A549 (cell line): Measurements from ENCODE around the gene TBRG4. TPM values are rescaled to one million over a fixed set of nuclear protein-coding genes. Genes with fewer than 3 reads are reported as not detected.

Experiments used
- ATAC-seq, 2 experiments: fragments of 200-7000 bp in 1 of 2; fragments of >200 bp in 1 of 2; cut with Nextera tagmentation in 1 of 2; cut with Tn5 transposase in 1 of 2; 3 replicates each; pipeline versions ENCODE4 v1.8.0 to v1.9.1; 2018 to 2020; ENCODE audit warnings: mild to moderate bottlenecking in 1 of 2, moderate library complexity in 1 of 2
- CTCF ChIA-PET: fragments of 300-600 bp; sonication (Branson Sonifier 250); formaldehyde crosslinking; extraction: SDS; loops from one replicate; lab custom pipeline; 2021; ENCODE audit warnings: antibody characterized with exemption, inconsistent platforms; lab: Yijun Ruan, JAX
- POLR2A ChIA-PET: fragments of 350-600 bp; formaldehyde crosslinking; extraction: SDS; loops from one replicate; lab custom pipeline; 2021; ENCODE audit warnings: antibody characterized with exemption, inconsistent platforms; lab: Yijun Ruan, JAX
- DNase-seq, 2 experiments: peaks; one replicate each; pipeline versions ENCODE4 v3.0.0 to v3.0.0-alpha.2; 2011 to 2016; ENCODE audit warnings: low read depth in 1 of 2, low spot score in 1 of 2
- FAIRE-seq: peaks from 2 replicates; lab custom pipeline; 2011; peaks lifted over from hg19 to GRCh38; lab: Jason Lieb, UNC
- H3K27ac ChIP-seq, 2 experiments: fragments of >200 bp; sonication (Bioruptor Twin); formaldehyde crosslinking; 3 replicates each; pipeline ENCODE4 v1.5.1; 2016 to 2017
- H3K4me1 ChIP-seq: fragments of >200 bp; sonication (Bioruptor Twin); formaldehyde crosslinking; 3 replicates; pipeline ENCODE4 v1.6.1; 2016
- H3K4me2 ChIP-seq: fragments of >200 bp; sonication (Bioruptor Twin); formaldehyde crosslinking; 3 replicates; pipeline ENCODE4 v1.6.1; 2016
- H3K4me3 ChIP-seq: fragments of >200 bp; sonication (Bioruptor Twin); formaldehyde crosslinking; 3 replicates; pipeline ENCODE4 v1.5.1; 2016
- H3K9me3 ChIP-seq: fragments of >200 bp; sonication (Bioruptor Twin); formaldehyde crosslinking; 3 replicates; pipeline ENCODE4 v1.6.1; 2016
- BHLHE40 ChIP-seq: IDR thresholded peaks from 2 replicates; pipeline ENCODE4 v1.6.1; 2012; ENCODE audit warnings: low read depth, low read length, inconsistent platforms
- CBX2 ChIP-seq: fragments of 200-600 bp; sonication (generic); IDR thresholded peaks from 2 replicates; pipeline ENCODE4 v1.6.1; 2016; ENCODE audit warnings: low read depth, mild to moderate bottlenecking, borderline replicate concordance
- CBX8 ChIP-seq: fragments of 200-600 bp; sonication (generic); IDR thresholded peaks from 2 replicates; pipeline ENCODE4 v1.6.1; 2016
- EHMT2 ChIP-seq: fragments of 200-600 bp; sonication (generic); IDR thresholded peaks from 2 replicates; pipeline ENCODE4 v1.6.1; 2016; ENCODE audit warnings: antibody characterized with exemption, low read depth, mild to moderate bottlenecking, moderate library complexity
- FOXS1 ChIP-seq: fragments of 250-450 bp; sonication (Bioruptor Pico); IDR thresholded peaks from 2 replicates; pipeline ENCODE4 v1.5.0; 2020; ENCODE audit warnings: mild to moderate bottlenecking, moderate library complexity
- HOXA7 ChIP-seq: fragments of 250-450 bp; sonication (Bioruptor Pico); IDR thresholded peaks from 2 replicates; pipeline ENCODE4 v1.5.0; 2020; ENCODE audit warnings: mild to moderate bottlenecking, moderate library complexity
- HOXB13 ChIP-seq: fragments of 250-450 bp; sonication (Bioruptor Pico); IDR thresholded peaks from 2 replicates; pipeline ENCODE4 v1.5.0; 2020; ENCODE audit warnings: low read depth, mild to moderate bottlenecking, moderate library complexity
- HOXB5 ChIP-seq: fragments of 250-450 bp; sonication (Bioruptor Pico); IDR thresholded peaks from 2 replicates; pipeline ENCODE4 v1.5.0; 2020; ENCODE audit warnings: mild to moderate bottlenecking, moderate library complexity
- JUN ChIP-seq, 2 experiments: fragments of >200 bp; sonication (Bioruptor Twin); formaldehyde crosslinking; IDR thresholded peaks; 2 replicates in 1 of 2; 3 replicates in 1 of 2; pipeline ENCODE4 v1.6.1; 2016 to 2017
- KDM1A ChIP-seq: fragments of 200-600 bp; sonication (generic); IDR thresholded peaks from 2 replicates; pipeline ENCODE4 v1.6.1; 2016; ENCODE audit warnings: low read depth, mild to moderate bottlenecking
- KDM5A ChIP-seq: fragments of 200-600 bp; sonication (generic); IDR thresholded peaks from 2 replicates; pipeline ENCODE4 v1.6.1; 2016; ENCODE audit warnings: antibody characterized with exemption, mild to moderate bottlenecking
- MAZ ChIP-seq: fragments of 150-350 bp; IDR thresholded peaks from 2 replicates; pipeline ENCODE4 v1.6.1; 2014; ENCODE audit warnings: antibody characterized with exemption, low read depth, low read length, borderline replicate concordance
- NFE2L2 ChIP-seq: fragments of 150-350 bp; conservative IDR thresholded peaks from 2 replicates; pipeline ENCODE4 v1.6.1; 2014; ENCODE audit warnings: low read length
- PHF8 ChIP-seq: fragments of 200-600 bp; sonication (generic); IDR thresholded peaks from 2 replicates; pipeline ENCODE4 v1.6.1; 2016; ENCODE audit warnings: low read depth, mild to moderate bottlenecking, antibody characterized with exemption, moderate library complexity, borderline replicate concordance
- POLR2AphosphoS2 ChIP-seq: conservative IDR thresholded peaks from 2 replicates; pipeline ENCODE4 v1.6.1; 2012; ENCODE audit warnings: low read length, improper control_type of control experiment, inconsistent platforms
- RARB ChIP-seq: fragments of 250-450 bp; sonication (Bioruptor Pico); IDR thresholded peaks from 2 replicates; pipeline ENCODE4 v1.8.0; 2021; ENCODE audit warnings: mild to moderate bottlenecking, moderate library complexity
- RFX5 ChIP-seq: fragments of 450-650 bp; IDR thresholded peaks from 2 replicates; pipeline ENCODE4 v1.7.1; 2014; ENCODE audit warnings: antibody characterized with exemption, mild to moderate bottlenecking, moderate library complexity
- RNF2 ChIP-seq: fragments of 200-600 bp; sonication (generic); IDR thresholded peaks from 2 replicates; pipeline ENCODE4 v1.6.1; 2016; ENCODE audit warnings: low read depth, mild to moderate bottlenecking, antibody characterized with exemption, moderate library complexity, borderline replicate concordance
- SMC3 ChIP-seq: fragments of >200 bp; sonication (Bioruptor Twin); formaldehyde crosslinking; IDR thresholded peaks from 3 replicates; pipeline ENCODE4 v1.6.1; 2018; ENCODE audit warnings: inconsistent platforms
- WGBS: methylation state at CpG from one replicate; pipeline ENCODE4 v1.1.6; 2017; ENCODE audit errors: missing lambda C conversion rate; 5-methylcytosine and 5-hydroxymethylcytosine counted together
- polyA plus RNA-seq, 4 experiments: library from polyadenylated mRNA; depleted of rRNA in 3 of 4; stranded (reverse); fragments of >200 nt; fragmentation: RNase III in 1 of 4; extraction: RNeasy Plus Mini Kit Qiagen cat#74134 plus additional on column Dnase treatment in 1 of 4; gene quantifications; 2 replicates in 3 of 4; 3 replicates in 1 of 4; pipeline ENCODE4 v1.2.3, GENCODE V29; 2011 to 2017
- TF ChIP-seq, protein P1 (sequence below): fragments of 250-450 bp; sonication (Bioruptor Pico); IDR thresholded peaks from 2 replicates; pipeline ENCODE4 v1.5.0; 2021; ENCODE audit warnings: mild to moderate bottlenecking, moderate library complexity, borderline replicate concordance
- TF ChIP-seq, protein P2 (sequence below): fragments of >200 bp; sonication (Bioruptor Twin); formaldehyde crosslinking; IDR thresholded peaks from 3 replicates; pipeline ENCODE4 v1.5.1; 2016
- TF ChIP-seq, protein P3 (sequence below): fragments of 250-450 bp; sonication (Bioruptor Pico); IDR thresholded peaks from 2 replicates; pipeline ENCODE4 v1.5.0; 2020; ENCODE audit warnings: low read depth, mild to moderate bottlenecking, moderate library complexity
- TF ChIP-seq, protein P4 (sequence below): fragments of 450-650 bp; IDR thresholded peaks from 2 replicates; pipeline ENCODE4 v1.6.1; 2014; ENCODE audit warnings: antibody characterized with exemption

Gene TBRG4
- polyA plus RNA-seq, 2 of the 4 experiments (the other 2 are of a cell fraction): 88.8 to 100 TPM

DNA sequence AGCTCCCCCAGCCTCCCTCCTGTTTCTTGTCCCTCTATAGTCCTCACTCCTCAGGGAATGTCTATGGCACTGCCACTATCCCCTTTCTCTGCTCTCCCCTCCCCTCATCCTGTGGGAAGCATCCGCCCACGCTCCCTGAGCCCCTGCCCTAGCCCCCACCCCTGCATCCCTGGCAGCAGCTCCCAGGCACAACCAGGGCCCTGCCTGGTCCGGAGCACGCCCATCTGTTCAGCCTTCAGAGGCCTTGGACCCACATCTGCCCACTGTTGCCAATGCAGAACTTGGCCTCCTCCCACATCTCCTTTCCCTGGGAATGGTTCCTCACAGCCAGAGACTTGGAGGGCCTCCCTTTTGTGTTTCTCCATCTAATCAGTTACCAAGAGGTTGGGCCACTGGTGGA lies 20.4 kb upstream of the TBRG4 start:
- no peak for ATAC-seq
- no peak overlapping the region for H3K4me2 ChIP-seq
- no peak for TF ChIP-seq POLR2AphosphoS2
- no peak for TF ChIP-seq FOXS1 (CRISPR knock-in tag)
- no peak for TF ChIP-seq EHMT2
- no peak for TF ChIP-seq RARB (CRISPR knock-in tag)
- TF ChIP-seq KDM1A: no peak
- no peak for TF ChIP-seq JUN (IDR thresholded peaks at IDR 0.05)
- TF ChIP-seq NFE2L2: no peak
- TF ChIP-seq RFX5: no peak
- TF ChIP-seq HOXB13 (CRISPR knock-in tag): no peak
- TF ChIP-seq BHLHE40: no peak
- TF ChIP-seq, all 56 proteins: peak for 0
- FAIRE-seq (no peak), DNase-seq (no peak)
- CTCF ChIA-PET: no interaction called here
- POLR2A ChIA-PET: no interaction called here
- Histone ChIP-seq H3K9me3 (no peaks in the 10 kb centered on the region), H3K27ac (no peak overlapping the region), H3K4me3 (no peak overlapping the region), H3K4me1 (no peaks in the 10 kb centered on the region)
- 41% methylated on average over 4 of the region's 4 CpGs for WGBS

DNA sequence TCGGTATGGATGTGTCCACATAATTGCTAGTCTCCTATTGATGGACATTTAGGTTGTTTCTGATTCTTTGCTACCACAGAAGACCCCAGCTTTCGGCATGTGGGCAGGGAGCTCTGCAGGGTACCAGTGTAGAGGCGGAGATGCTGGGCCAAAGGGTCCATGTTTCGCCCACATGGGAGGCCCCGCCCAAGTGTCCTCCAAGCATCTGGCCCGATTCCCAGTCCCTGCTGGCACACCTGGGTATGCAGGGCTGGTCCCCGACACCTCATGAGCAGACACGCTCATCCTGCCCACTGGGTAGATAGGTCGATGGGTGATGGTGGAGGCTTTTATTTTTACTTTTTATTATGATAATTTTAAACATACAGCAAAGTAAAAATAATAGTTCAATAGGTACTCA lies 19.4 kb upstream of the TBRG4 start:
- WGBS: 55% methylated on average over 9 of the region's 9 CpGs
- Histone ChIP-seq H3K4me3 (no peak overlapping the region), H3K4me1 (no peaks in the 10 kb centered on the region), H3K9me3 (no peaks in the 10 kb centered on the region), H3K4me2 (no peak overlapping the region), H3K27ac (no peak overlapping the region)
- TF ChIP-seq HOXA7 (CRISPR knock-in tag) (no peak), MAZ (no peak), JUN (IDR thresholded peaks at IDR 0.05) (no peak), RNF2 (no peak), KDM5A (no peak), CBX2 (no peak), SMC3 (no peak), PHF8 (no peak), HOXB5 (CRISPR knock-in tag) (no peak), BHLHE40 (no peak), CBX8 (no peak), RFX5 (no peak)
- TF ChIP-seq, protein P1, sequence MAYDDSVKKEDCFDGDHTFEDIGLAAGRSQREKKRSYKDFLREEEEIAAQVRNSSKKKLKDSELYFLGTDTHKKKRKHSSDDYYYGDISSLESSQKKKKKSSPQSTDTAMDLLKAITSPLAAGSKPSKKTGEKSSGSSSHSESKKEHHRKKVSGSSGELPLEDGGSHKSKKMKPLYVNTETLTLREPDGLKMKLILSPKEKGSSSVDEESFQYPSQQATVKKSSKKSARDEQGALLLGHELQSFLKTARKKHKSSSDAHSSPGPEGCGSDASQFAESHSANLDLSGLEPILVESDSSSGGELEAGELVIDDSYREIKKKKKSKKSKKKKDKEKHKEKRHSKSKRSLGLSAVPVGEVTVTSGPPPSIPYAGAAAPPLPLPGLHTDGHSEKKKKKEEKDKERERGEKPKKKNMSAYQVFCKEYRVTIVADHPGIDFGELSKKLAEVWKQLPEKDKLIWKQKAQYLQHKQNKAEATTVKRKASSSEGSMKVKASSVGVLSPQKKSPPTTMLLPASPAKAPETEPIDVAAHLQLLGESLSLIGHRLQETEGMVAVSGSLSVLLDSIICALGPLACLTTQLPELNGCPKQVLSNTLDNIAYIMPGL: no peak
- TF ChIP-seq, protein P2, sequence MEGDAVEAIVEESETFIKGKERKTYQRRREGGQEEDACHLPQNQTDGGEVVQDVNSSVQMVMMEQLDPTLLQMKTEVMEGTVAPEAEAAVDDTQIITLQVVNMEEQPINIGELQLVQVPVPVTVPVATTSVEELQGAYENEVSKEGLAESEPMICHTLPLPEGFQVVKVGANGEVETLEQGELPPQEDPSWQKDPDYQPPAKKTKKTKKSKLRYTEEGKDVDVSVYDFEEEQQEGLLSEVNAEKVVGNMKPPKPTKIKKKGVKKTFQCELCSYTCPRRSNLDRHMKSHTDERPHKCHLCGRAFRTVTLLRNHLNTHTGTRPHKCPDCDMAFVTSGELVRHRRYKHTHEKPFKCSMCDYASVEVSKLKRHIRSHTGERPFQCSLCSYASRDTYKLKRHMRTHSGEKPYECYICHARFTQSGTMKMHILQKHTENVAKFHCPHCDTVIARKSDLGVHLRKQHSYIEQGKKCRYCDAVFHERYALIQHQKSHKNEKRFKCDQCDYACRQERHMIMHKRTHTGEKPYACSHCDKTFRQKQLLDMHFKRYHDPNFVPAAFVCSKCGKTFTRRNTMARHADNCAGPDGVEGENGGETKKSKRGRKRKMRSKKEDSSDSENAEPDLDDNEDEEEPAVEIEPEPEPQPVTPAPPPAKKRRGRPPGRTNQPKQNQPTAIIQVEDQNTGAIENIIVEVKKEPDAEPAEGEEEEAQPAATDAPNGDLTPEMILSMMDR: no peak
- TF ChIP-seq, protein P3, sequence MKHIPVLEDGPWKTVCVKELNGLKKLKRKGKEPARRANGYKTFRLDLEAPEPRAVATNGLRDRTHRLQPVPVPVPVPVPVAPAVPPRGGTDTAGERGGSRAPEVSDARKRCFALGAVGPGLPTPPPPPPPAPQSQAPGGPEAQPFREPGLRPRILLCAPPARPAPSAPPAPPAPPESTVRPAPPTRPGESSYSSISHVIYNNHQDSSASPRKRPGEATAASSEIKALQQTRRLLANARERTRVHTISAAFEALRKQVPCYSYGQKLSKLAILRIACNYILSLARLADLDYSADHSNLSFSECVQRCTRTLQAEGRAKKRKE (CRISPR knock-in tag): no peak
- TF ChIP-seq, protein P4, sequence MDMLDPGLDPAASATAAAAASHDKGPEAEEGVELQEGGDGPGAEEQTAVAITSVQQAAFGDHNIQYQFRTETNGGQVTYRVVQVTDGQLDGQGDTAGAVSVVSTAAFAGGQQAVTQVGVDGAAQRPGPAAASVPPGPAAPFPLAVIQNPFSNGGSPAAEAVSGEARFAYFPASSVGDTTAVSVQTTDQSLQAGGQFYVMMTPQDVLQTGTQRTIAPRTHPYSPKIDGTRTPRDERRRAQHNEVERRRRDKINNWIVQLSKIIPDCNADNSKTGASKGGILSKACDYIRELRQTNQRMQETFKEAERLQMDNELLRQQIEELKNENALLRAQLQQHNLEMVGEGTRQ: no peak
- no peak for ATAC-seq
- POLR2A ChIA-PET: no interaction called here
- FAIRE-seq: no peak
- CTCF ChIA-PET: interaction anchor here (0.6 to 1.5 kb wide), 2 partner anchors 274 to 284 kb away, joined by 4 read pairs; no protein-coding TSS in a partner anchor
- no peak for DNase-seq
